Liver (tissue), 3 donors: ENCODE measurements around the gene RGS10.

Source experiments
- FOXA1 ChIP-seq: IDR thresholded peaks from 2 replicates; pipeline ENCODE4 v1.6.1; 2016; ENCODE audit warnings: antibody characterized with exemption
- GABPA ChIP-seq, 2 donors: IDR thresholded peaks in 1 of 2; conservative IDR thresholded peaks in 1 of 2; 2 replicates each; pipeline ENCODE4 v1.6.1; 2016; ENCODE audit warnings: antibody characterized with exemption in 2 of 2, mild to moderate bottlenecking in 1 of 2, moderate library complexity in 1 of 2
- HNF4A ChIP-seq, 2 donors: conservative IDR thresholded peaks; 2 replicates each; pipeline ENCODE4 v1.6.1; 2016; ENCODE audit warnings: antibody characterized with exemption in 2 of 2, mild to moderate bottlenecking in 2 of 2
- JUND ChIP-seq, 2 donors: IDR thresholded peaks; 2 replicates each; pipeline ENCODE4 v1.6.1; 2016; ENCODE audit warnings: antibody characterized with exemption in 2 of 2
- NR2F2 ChIP-seq: IDR thresholded peaks from 2 replicates; pipeline ENCODE4 v1.6.1; 2016; ENCODE audit warnings: antibody characterized with exemption
- RAD21 ChIP-seq, 2 donors: IDR thresholded peaks; 2 replicates each; pipeline ENCODE4 v1.6.1; 2016; ENCODE audit warnings: antibody characterized with exemption in 2 of 2, mild to moderate bottlenecking in 2 of 2
- TAF1 ChIP-seq: conservative IDR thresholded peaks from 2 replicates; pipeline ENCODE4 v1.6.1; 2016; ENCODE audit warnings: antibody characterized with exemption, mild to moderate bottlenecking
- YY1 ChIP-seq: IDR thresholded peaks from 2 replicates; pipeline ENCODE4 v1.6.1; 2016; ENCODE audit warnings: antibody characterized with exemption, mild to moderate bottlenecking
- TF ChIP-seq, protein P1 (sequence below): fragments of 150-350 bp; IDR thresholded peaks from 2 replicates; pipeline ENCODE4 v1.5.1; 2017; ENCODE audit warnings: improper control_type of control experiment, low read depth, low read length; ENCODE audit not compliant: missing input control
- TF ChIP-seq, protein P2 (sequence below): IDR thresholded peaks from 2 replicates; pipeline ENCODE4 v1.6.1; 2016; ENCODE audit warnings: antibody characterized with exemption, mild to moderate bottlenecking
- TF ChIP-seq, protein P3 (sequence below): IDR thresholded peaks from 2 replicates; pipeline ENCODE4 v1.6.1; 2016; ENCODE audit warnings: antibody characterized with exemption
- TF ChIP-seq, protein P4 (sequence below): IDR thresholded peaks from 2 replicates; pipeline ENCODE4 v1.6.1; 2016; ENCODE audit warnings: antibody characterized with exemption
- TF ChIP-seq, protein P5 (sequence below): IDR thresholded peaks from 2 replicates; pipeline ENCODE4 v1.6.1; 2016; ENCODE audit warnings: antibody characterized with exemption
- donor health status: healthy.
- donor health status: healthy.

DNA sequence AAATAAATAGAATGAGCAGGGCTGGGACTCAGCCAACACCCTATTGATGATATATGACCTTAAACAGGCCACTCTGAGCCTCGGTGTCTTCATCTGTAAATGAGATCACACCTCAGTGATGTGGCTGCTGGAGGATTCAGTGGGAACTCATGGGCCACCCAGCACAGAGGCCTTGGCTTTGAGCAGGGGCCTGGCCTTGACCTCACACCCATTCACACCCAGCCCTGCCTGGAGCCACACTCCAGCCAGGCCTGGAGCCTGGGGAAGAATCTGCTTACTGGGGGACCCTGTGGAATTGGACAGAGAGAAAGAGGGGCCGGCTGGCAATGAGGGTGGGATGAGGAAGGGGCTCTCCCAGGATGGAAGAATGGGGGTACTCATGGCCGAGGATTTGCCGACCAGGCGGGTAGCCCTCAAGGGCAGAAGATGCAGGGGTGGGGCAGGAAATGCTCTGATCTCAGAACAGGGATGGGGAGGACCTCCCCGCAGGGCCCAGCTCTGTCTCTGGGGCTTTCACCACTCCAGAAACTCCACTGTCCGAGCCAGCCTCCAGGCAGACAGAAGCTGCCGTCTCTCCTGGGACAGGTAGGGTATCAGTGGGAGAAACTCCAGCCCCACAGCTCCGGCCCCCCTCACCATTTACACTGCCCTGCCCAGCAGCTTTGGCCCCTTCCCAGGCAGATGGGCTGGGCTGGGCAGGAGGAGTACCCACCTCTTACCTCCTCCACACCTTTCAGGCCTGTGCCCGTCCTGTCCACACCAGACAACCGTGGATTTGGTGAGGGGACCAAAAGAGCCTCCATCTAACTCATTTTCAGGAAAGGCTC, 81.9 kb downstream of the RGS10 start:
- TF ChIP-seq, protein P1, sequence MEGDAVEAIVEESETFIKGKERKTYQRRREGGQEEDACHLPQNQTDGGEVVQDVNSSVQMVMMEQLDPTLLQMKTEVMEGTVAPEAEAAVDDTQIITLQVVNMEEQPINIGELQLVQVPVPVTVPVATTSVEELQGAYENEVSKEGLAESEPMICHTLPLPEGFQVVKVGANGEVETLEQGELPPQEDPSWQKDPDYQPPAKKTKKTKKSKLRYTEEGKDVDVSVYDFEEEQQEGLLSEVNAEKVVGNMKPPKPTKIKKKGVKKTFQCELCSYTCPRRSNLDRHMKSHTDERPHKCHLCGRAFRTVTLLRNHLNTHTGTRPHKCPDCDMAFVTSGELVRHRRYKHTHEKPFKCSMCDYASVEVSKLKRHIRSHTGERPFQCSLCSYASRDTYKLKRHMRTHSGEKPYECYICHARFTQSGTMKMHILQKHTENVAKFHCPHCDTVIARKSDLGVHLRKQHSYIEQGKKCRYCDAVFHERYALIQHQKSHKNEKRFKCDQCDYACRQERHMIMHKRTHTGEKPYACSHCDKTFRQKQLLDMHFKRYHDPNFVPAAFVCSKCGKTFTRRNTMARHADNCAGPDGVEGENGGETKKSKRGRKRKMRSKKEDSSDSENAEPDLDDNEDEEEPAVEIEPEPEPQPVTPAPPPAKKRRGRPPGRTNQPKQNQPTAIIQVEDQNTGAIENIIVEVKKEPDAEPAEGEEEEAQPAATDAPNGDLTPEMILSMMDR = no peak
- TF ChIP-seq FOXA1 (no peak), TAF1 (no peak), YY1 (no peak), RAD21 (IDR thresholded peaks at IDR 0.05) (no peak), HNF4A (conservative IDR thresholded peaks at IDR 0.05) (no peak), GABPA (IDR thresholded peaks at IDR 0.05 in 1 of 2, conservative IDR thresholded peaks at IDR 0.05 in 1 of 2) (no peak), JUND (IDR thresholded peaks at IDR 0.05) (no peak), NR2F2 (no peak)
- TF ChIP-seq, protein P2, sequence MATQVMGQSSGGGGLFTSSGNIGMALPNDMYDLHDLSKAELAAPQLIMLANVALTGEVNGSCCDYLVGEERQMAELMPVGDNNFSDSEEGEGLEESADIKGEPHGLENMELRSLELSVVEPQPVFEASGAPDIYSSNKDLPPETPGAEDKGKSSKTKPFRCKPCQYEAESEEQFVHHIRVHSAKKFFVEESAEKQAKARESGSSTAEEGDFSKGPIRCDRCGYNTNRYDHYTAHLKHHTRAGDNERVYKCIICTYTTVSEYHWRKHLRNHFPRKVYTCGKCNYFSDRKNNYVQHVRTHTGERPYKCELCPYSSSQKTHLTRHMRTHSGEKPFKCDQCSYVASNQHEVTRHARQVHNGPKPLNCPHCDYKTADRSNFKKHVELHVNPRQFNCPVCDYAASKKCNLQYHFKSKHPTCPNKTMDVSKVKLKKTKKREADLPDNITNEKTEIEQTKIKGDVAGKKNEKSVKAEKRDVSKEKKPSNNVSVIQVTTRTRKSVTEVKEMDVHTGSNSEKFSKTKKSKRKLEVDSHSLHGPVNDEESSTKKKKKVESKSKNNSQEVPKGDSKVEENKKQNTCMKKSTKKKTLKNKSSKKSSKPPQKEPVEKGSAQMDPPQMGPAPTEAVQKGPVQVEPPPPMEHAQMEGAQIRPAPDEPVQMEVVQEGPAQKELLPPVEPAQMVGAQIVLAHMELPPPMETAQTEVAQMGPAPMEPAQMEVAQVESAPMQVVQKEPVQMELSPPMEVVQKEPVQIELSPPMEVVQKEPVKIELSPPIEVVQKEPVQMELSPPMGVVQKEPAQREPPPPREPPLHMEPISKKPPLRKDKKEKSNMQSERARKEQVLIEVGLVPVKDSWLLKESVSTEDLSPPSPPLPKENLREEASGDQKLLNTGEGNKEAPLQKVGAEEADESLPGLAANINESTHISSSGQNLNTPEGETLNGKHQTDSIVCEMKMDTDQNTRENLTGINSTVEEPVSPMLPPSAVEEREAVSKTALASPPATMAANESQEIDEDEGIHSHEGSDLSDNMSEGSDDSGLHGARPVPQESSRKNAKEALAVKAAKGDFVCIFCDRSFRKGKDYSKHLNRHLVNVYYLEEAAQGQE = no peak
- TF ChIP-seq, protein P3, sequence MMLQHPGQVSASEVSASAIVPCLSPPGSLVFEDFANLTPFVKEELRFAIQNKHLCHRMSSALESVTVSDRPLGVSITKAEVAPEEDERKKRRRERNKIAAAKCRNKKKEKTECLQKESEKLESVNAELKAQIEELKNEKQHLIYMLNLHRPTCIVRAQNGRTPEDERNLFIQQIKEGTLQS = no peak
- TF ChIP-seq, protein P4, sequence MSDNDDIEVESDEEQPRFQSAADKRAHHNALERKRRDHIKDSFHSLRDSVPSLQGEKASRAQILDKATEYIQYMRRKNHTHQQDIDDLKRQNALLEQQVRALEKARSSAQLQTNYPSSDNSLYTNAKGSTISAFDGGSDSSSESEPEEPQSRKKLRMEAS = no peak
- TF ChIP-seq, protein P5, sequence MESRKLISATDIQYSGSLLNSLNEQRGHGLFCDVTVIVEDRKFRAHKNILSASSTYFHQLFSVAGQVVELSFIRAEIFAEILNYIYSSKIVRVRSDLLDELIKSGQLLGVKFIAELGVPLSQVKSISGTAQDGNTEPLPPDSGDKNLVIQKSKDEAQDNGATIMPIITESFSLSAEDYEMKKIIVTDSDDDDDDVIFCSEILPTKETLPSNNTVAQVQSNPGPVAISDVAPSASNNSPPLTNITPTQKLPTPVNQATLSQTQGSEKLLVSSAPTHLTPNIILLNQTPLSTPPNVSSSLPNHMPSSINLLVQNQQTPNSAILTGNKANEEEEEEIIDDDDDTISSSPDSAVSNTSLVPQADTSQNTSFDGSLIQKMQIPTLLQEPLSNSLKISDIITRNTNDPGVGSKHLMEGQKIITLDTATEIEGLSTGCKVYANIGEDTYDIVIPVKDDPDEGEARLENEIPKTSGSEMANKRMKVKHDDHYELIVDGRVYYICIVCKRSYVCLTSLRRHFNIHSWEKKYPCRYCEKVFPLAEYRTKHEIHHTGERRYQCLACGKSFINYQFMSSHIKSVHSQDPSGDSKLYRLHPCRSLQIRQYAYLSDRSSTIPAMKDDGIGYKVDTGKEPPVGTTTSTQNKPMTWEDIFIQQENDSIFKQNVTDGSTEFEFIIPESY = no peak
